ENCODE data around the gene PHOSPHO1. TPM values are rescaled to one million over a fixed set of nuclear protein-coding genes. Genes with fewer than 3 reads are reported as not detected.

The PHOSPHO1 gene, protein sequence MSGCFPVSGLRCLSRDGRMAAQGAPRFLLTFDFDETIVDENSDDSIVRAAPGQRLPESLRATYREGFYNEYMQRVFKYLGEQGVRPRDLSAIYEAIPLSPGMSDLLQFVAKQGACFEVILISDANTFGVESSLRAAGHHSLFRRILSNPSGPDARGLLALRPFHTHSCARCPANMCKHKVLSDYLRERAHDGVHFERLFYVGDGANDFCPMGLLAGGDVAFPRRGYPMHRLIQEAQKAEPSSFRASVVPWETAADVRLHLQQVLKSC
- total RNA-seq = 0.09 TPM in 1 of 2 replicates, not detected in the other

GRCh38 chr17:49230636-49231562 is at the start of gene PHOSPHO1:
TSS of gene PHOSPHO1 (minus strand) at chr17:49230787. CDS start at chr17:49226691, 4,096 bp downstream.

DNA sequence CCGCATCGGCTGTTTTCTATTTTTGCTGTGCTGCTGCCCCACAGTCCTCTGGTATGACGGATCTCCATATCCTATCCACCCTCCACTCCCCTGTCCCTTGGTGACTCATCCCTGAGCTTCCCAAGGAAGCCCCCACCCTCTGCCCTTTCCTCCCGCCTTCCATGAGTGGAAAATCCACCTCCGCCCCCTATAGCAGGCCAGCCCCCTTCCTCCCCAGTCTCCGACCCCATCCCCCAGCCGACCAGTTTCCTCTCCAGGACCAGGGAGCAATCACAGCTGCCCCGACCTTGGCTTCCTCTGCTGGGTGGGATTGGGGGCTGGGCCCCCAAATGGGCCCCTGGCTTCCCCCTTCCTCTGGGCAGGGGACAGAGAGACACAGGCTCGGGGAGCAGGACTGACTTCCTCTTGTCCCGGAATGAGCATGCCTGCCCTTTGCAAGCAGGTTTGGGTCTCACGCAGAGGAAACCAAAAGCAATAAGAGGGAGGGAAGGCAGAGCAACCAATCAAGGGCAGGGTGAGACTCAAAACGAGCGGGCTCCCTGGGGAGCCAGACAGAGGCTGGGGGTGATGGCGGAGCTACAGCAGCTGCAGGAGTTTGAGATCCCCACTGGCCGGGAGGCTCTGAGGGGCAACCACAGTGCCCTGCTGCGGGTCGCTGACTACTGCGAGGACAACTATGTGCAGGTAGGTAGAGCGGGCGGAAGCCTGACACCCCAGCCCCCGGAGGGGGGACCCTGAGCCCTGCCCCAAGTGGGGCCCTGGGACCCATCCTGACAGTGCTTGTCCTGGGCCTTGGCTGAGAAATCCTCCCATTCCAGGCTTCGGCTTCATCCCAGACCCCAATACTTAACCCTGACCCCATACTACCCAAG is 20.2 kb downstream of the PHOSPHO1 start, which contains the start of the genes ABI3 and GNGT2:
Gene ABI3 (plus strand): TSS at position 550 of the 872 bp plus-strand sequence. CDS start 18 bp downstream, at position 568.
Gene GNGT2 (minus strand): TSS at position 417 of the 872 bp plus-strand sequence. CDS start 3,152 bp downstream, outside the sequence.

Other genes with a start within 250 kb of the PHOSPHO1 start
- gene IGF2BP1, start 233.4 kb downstream of the PHOSPHO1 start, total RNA-seq = 0.11 and 0.17 TPM in 2 replicates
- not detected in 2 replicates for gene B4GALNT2, start 98.0 kb downstream of the PHOSPHO1 start, total RNA-seq
- gene GNGT2, start 20.2 kb downstream of the PHOSPHO1 start, total RNA-seq = 1.6 and 2.2 TPM in 2 replicates
- 9.1 and 14.4 TPM in 2 replicates for gene ABI3, start 20.1 kb downstream of the PHOSPHO1 start, total RNA-seq
- 13.3 and 16.2 TPM in 2 replicates for gene ZNF652, start 131.5 kb upstream of the PHOSPHO1 start, total RNA-seq
- 115 and 124 TPM in 2 replicates for gene PHB1, start 184.1 kb upstream of the PHOSPHO1 start, total RNA-seq

All from dermis lymphatic vessel endothelial cell (primary cell).